Endodermal cell (in vitro differentiated cells): ENCODE data around the gene EDN1. TPM values are rescaled to one million over a fixed set of nuclear protein-coding genes. Genes with fewer than 3 reads are reported as not detected.
"Not testable (repeated sequence)": the region's sequence is repeated elsewhere in the genome, so short reads cannot be mapped to it uniquely, and the experiment has no call there.

Experiments
- DNase-seq: peaks from one replicate; pipeline ENCODE4 v3.0.0-alpha.2; 2017
- H3K27ac ChIP-seq: 2 replicates; pipeline ENCODE4 v1.5.1; 2013; ENCODE audit warnings: mild to moderate bottlenecking, low read depth, low read length, moderate library complexity
- H3K27me3 ChIP-seq: 2 replicates; pipeline ENCODE4 v1.6.1; 2013; ENCODE audit warnings: mild to moderate bottlenecking, low read length, moderate library complexity; ENCODE audit not compliant: insufficient read depth, control insufficient read depth, poor library complexity, severe bottlenecking
- H3K36me3 ChIP-seq: 2 replicates; pipeline ENCODE4 v1.7.0; 2013; ENCODE audit warnings: mild to moderate bottlenecking, low read length, moderate library complexity; ENCODE audit not compliant: control insufficient read depth, insufficient read depth
- H3K4me1 ChIP-seq: one replicate; pipeline ENCODE4 v1.7.0; 2013; ENCODE audit warnings: low read length; ENCODE audit not compliant: control insufficient read depth, insufficient read depth
- H3K4me3 ChIP-seq: 2 replicates; pipeline ENCODE4 v1.5.1; 2013; ENCODE audit warnings: mild to moderate bottlenecking, low read length, moderate library complexity
- H3K9ac ChIP-seq: 2 replicates; pipeline ENCODE4 v1.6.1; 2013; ENCODE audit warnings: mild to moderate bottlenecking, low read length, moderate library complexity; ENCODE audit not compliant: poor library complexity, severe bottlenecking; ENCODE audit errors: extremely low read depth
- H3K9me3 ChIP-seq: 2 replicates; pipeline ENCODE4 v1.6.1; 2013; ENCODE audit warnings: mild to moderate bottlenecking, low read length, moderate library complexity; ENCODE audit not compliant: control insufficient read depth
- H3K27ac Mint-ChIP-seq: 2 replicates; pipeline ENCODE4 v1.8.0; 2020; ENCODE audit warnings: mixed read lengths
- H3K27me3 Mint-ChIP-seq: 2 replicates; pipeline ENCODE4 v1.8.0; 2021; ENCODE audit warnings: mild to moderate bottlenecking, mixed read lengths; ENCODE audit not compliant: insufficient read depth
- H3K36me3 Mint-ChIP-seq: 2 replicates; pipeline ENCODE4 v1.8.0; 2020; ENCODE audit warnings: low read depth, mixed read lengths
- H3K4me1 Mint-ChIP-seq: 2 replicates; pipeline ENCODE4 v1.8.0; 2020; ENCODE audit warnings: mixed read lengths
- H3K4me3 Mint-ChIP-seq: 2 replicates; pipeline ENCODE4 v1.8.0; 2020; ENCODE audit warnings: mild to moderate bottlenecking, moderate library complexity, mixed read lengths
- H3K9me3 Mint-ChIP-seq: 2 replicates; pipeline ENCODE4 v1.8.0; 2020; ENCODE audit warnings: mild to moderate bottlenecking, mixed read lengths
- CTCF ChIP-seq: fragments of 200-600 bp; sonication (generic); conservative IDR thresholded peaks from 2 replicates; pipeline ENCODE4 v1.5.0; 2021; ENCODE audit warnings: antibody characterized with exemption, mild to moderate bottlenecking
- WGBS, 2 experiments: methylation state at CpG; one replicate each; pipeline versions ENCODE4 v1.1.5 to v1.1.7; 2013; ENCODE audit warnings: missing lambda C conversion rate in 2 of 2, mixed read lengths in 1 of 2; ENCODE audit not compliant: insufficient coverage in 1 of 2, insufficient read length in 1 of 2; 5-methylcytosine and 5-hydroxymethylcytosine counted together
- total RNA-seq, 2 donors: library from RNA; stranded (reverse); fragmentation: NEBNext Ultra II Directional in 1 of 2; extraction: Animal tissue kit (Norgen Biotek cat#: 25700) in 1 of 2; gene quantifications; 2 replicates in 1 of 2; 3 replicates in 1 of 2; pipeline ENCODE4 v1.2.1, GENCODE V29; 2021

Gene EDN1
- total RNA-seq, 2 donors from 2014 or later: 0.27 to 0.46 TPM

GRCh38 chr6:12331474-12331873 is 41.3 kb downstream of the EDN1 start:
- H3K36me3 Mint-ChIP-seq: no peaks in the 10 kb centered on the region
- 43 to 80% methylated on average over 2 of the region's 2 CpGs for WGBS, 2 experiments

GRCh38 chr6:12331951-12332749 is 42.0 kb downstream of the EDN1 start:
- Histone ChIP-seq H3K27ac (no peak overlapping the region), H3K9me3 (no peaks in the 10 kb centered on the region), H3K36me3 (no peaks in the 10 kb centered on the region), H3K27me3 (peaks cover 22% of the 10 kb centered on the region), H3K4me1 (peaks cover 15% of the 10 kb centered on the region), H3K4me3 (no peak overlapping the region), H3K9ac (no peak overlapping the region)
- H3K4me1 Mint-ChIP-seq: peaks cover 37% of the 10 kb centered on the region
- TF ChIP-seq CTCF: no peak
- H3K9me3 Mint-ChIP-seq: no peaks in the 10 kb centered on the region
- DNase-seq: peak; percentile 64
- H3K27ac Mint-ChIP-seq: peak overlapping the region; percentile 82
- WGBS, 2 experiments: 81 to 94% methylated on average over 5 to 8 of the region's 8 CpGs
- H3K27me3 Mint-ChIP-seq: peaks cover 59% of the 10 kb centered on the region
- no peaks in the 10 kb centered on the region for H3K36me3 Mint-ChIP-seq
- H3K4me3 Mint-ChIP-seq: no peak overlapping the region

More at GRCh38 chr6:12331474-12331873, 41.3 kb downstream of the EDN1 start:
- Histone ChIP-seq H3K36me3 (no peaks in the 10 kb centered on the region), H3K27ac (no peak overlapping the region), H3K9ac (no peak overlapping the region), H3K4me3 (no peak overlapping the region), H3K27me3 (peaks cover 22% of the 10 kb centered on the region), H3K9me3 (no peaks in the 10 kb centered on the region), H3K4me1 (peaks cover 15% of the 10 kb centered on the region)
- TF ChIP-seq CTCF: no peak
- no peak for DNase-seq
- Mint-ChIP-seq H3K9me3 (no peaks in the 10 kb centered on the region), H3K27ac (peak overlapping the region; percentile 82), H3K4me1 (peaks cover 40% of the 10 kb centered on the region), H3K27me3 (peaks cover 60% of the 10 kb centered on the region), H3K4me3 (no peak overlapping the region)

- DNase-seq, H3K9ac ChIP-seq, H3K4me3 ChIP-seq, H3K9me3 ChIP-seq, H3K36me3 Mint-ChIP-seq, H3K9me3 Mint-ChIP-seq, H3K4me3 Mint-ChIP-seq, H3K27ac Mint-ChIP-seq, H3K36me3 ChIP-seq, H3K27ac ChIP-seq: not testable (repeated sequence)
- Histone ChIP-seq H3K27me3 (peaks cover 22% of the 10 kb centered on the region), H3K4me1 (peaks cover 15% of the 10 kb centered on the region)
- Mint-ChIP-seq H3K27me3 (peaks cover 54% of the 10 kb centered on the region), H3K4me1 (peaks cover 37% of the 10 kb centered on the region)
- WGBS, 2 experiments: 85% methylated on average over 4 of the region's 5 CpGs; no CpG with 5 or more reads in 1 of the 2 experiments
These were observed 42.6 kb downstream of the EDN1 start for GRCh38 chr6:12332750-12333079.
